Chondrocyte (in vitro differentiated cells): ENCODE measurements around the gene CDC42BPB. TPM values are rescaled to one million over a fixed set of nuclear protein-coding genes. Genes with fewer than 3 reads are reported as not detected.

ENCODE experiments used
- DNase-seq: peaks from one replicate; pipeline ENCODE4 v3.0.0; 2021; ENCODE audit warnings: mixed read lengths, low spot score
- H3K27ac Mint-ChIP-seq: one replicate; pipeline ENCODE4 v1.8.0; 2021; ENCODE audit warnings: mild to moderate bottlenecking, moderate library complexity, mixed read lengths; ENCODE audit not compliant: unreplicated experiment
- H3K27me3 Mint-ChIP-seq: 2 replicates; pipeline ENCODE4 v1.8.0; 2021; ENCODE audit warnings: low read depth, mixed read lengths
- H3K36me3 Mint-ChIP-seq: 2 replicates; pipeline ENCODE4 v1.8.0; 2021; ENCODE audit warnings: low read depth, mixed read lengths
- H3K4me1 Mint-ChIP-seq: 2 replicates; pipeline ENCODE4 v1.8.0; 2021; ENCODE audit warnings: low read depth, mild to moderate bottlenecking, mixed read lengths
- H3K4me3 Mint-ChIP-seq: one replicate; pipeline ENCODE4 v1.8.0; 2021; ENCODE audit warnings: mild to moderate bottlenecking, moderate library complexity, mixed read lengths; ENCODE audit not compliant: unreplicated experiment
- H3K9me3 Mint-ChIP-seq: 2 replicates; pipeline ENCODE4 v1.8.0; 2021; ENCODE audit warnings: low read depth, mixed read lengths
- total RNA-seq: library from RNA; stranded (reverse); gene quantifications from 3 replicates; pipeline ENCODE4 v1.2.1, GENCODE V29; 2021
- TF ChIP-seq, protein P1 (sequence below): fragments of 200-600 bp; sonication (generic); IDR thresholded peaks from 2 replicates; pipeline ENCODE4 v1.5.0; 2021; ENCODE audit warnings: antibody characterized with exemption, mild to moderate bottlenecking, moderate library complexity

Gene CDC42BPB
- total RNA-seq, 1 donor from 2014 or later = 106 TPM

DNA sequence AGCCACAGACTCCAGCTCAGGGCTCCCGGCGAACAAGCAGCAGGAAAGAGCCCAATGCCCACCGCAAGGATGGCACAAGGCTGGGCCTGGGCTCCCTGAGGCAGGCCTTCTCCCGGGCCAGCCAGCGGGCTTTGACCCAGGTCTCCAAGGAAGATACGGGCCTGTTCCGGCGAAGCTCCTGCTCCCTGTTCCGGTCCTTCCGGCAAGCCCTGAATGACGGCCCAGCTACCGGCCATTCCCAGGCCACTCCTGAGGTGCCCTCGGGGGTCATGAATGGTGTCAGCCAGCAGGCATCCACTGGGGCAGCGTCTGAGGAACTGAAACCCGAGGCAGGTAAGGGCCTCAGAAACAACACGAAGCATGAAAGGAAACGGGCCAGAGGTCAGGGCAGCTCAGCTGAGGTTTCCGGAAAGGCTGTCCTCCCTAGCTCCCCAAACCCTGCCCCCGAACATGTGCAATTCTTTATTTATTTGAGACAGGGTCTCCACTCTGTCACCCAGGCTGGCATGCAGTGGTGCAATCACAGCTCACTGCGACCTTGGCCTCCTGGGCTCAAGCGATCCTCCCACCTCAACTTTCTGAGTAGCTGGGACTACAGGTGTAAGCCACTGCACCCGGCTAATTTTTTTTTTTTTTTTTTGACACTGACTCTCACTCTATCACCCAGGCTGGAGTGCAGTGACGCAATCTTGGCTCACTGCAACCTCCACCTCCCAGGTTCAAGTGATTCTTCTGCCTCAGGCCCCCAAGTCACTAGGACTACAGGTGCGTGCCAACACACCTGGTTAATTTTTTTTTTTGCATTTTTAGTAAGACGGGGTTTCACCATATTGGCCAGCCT, 43.2 kb upstream of the CDC42BPB start:
- H3K27ac Mint-ChIP-seq = no peak overlapping the region
- TF ChIP-seq, protein P1, sequence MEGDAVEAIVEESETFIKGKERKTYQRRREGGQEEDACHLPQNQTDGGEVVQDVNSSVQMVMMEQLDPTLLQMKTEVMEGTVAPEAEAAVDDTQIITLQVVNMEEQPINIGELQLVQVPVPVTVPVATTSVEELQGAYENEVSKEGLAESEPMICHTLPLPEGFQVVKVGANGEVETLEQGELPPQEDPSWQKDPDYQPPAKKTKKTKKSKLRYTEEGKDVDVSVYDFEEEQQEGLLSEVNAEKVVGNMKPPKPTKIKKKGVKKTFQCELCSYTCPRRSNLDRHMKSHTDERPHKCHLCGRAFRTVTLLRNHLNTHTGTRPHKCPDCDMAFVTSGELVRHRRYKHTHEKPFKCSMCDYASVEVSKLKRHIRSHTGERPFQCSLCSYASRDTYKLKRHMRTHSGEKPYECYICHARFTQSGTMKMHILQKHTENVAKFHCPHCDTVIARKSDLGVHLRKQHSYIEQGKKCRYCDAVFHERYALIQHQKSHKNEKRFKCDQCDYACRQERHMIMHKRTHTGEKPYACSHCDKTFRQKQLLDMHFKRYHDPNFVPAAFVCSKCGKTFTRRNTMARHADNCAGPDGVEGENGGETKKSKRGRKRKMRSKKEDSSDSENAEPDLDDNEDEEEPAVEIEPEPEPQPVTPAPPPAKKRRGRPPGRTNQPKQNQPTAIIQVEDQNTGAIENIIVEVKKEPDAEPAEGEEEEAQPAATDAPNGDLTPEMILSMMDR = no peak
- no peak for DNase-seq
- no peaks in the 10 kb centered on the region for H3K36me3 Mint-ChIP-seq
- H3K4me3 Mint-ChIP-seq = no peak overlapping the region
- no peaks in the 10 kb centered on the region for H3K9me3 Mint-ChIP-seq
- H3K27me3 Mint-ChIP-seq = peaks cover 5% of the 10 kb centered on the region
- no peaks in the 10 kb centered on the region for H3K4me1 Mint-ChIP-seq

- TF ChIP-seq, protein P1 = no peak
- H3K27ac Mint-ChIP-seq = no peak overlapping the region
Measured at GRCh38 chr14:103099733-103100280, 42.5 kb upstream of the CDC42BPB start.

DNA sequence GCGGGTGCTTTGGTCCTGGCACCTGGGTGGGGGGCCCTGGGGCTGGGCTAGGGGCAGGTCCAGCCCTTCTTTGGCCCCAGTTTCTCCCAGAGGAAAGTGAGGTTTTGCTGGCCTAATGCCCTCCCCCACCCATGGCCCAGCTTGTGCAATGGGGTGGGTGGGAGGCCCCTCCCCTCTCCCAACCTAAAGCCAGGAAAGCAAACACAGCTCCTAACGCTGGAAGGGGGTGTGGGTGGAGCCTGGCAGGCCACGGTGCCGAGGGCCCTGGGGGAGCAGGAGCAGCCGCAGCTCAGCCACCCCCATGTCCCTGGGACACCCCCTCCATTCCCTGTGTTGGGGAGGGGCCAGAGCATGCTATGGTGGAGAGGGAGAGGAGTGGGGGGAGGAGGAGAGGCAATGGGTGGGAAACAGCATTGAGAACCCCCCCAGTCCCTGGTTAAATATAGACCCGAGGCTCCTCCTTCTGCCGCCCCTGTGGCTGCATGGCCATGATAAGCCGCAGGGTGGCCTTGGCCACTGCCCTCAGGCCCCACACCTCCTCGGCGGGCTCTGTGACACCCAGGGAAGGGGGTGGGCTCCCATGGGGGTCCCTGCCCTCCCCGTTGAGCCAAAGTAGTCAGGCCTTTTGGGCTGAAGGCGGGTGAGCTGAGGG, 41.9 kb upstream of the CDC42BPB start:
- TF ChIP-seq, protein P1 = no peak
- Mint-ChIP-seq H3K27ac (no peak overlapping the region), H3K4me3 (no peak overlapping the region), H3K27me3 (peaks cover 5% of the 10 kb centered on the region), H3K36me3 (no peaks in the 10 kb centered on the region), H3K4me1 (no peaks in the 10 kb centered on the region), H3K9me3 (no peaks in the 10 kb centered on the region)
- no peak for DNase-seq

More at GRCh38 chr14:103099733-103100280, 42.5 kb upstream of the CDC42BPB start:
- H3K27me3 Mint-ChIP-seq = peaks cover 5% of the 10 kb centered on the region
- no peak for DNase-seq
- no peaks in the 10 kb centered on the region for H3K36me3 Mint-ChIP-seq
- H3K4me1 Mint-ChIP-seq = no peaks in the 10 kb centered on the region
- no peaks in the 10 kb centered on the region for H3K9me3 Mint-ChIP-seq
- H3K4me3 Mint-ChIP-seq = no peak overlapping the region

DNA sequence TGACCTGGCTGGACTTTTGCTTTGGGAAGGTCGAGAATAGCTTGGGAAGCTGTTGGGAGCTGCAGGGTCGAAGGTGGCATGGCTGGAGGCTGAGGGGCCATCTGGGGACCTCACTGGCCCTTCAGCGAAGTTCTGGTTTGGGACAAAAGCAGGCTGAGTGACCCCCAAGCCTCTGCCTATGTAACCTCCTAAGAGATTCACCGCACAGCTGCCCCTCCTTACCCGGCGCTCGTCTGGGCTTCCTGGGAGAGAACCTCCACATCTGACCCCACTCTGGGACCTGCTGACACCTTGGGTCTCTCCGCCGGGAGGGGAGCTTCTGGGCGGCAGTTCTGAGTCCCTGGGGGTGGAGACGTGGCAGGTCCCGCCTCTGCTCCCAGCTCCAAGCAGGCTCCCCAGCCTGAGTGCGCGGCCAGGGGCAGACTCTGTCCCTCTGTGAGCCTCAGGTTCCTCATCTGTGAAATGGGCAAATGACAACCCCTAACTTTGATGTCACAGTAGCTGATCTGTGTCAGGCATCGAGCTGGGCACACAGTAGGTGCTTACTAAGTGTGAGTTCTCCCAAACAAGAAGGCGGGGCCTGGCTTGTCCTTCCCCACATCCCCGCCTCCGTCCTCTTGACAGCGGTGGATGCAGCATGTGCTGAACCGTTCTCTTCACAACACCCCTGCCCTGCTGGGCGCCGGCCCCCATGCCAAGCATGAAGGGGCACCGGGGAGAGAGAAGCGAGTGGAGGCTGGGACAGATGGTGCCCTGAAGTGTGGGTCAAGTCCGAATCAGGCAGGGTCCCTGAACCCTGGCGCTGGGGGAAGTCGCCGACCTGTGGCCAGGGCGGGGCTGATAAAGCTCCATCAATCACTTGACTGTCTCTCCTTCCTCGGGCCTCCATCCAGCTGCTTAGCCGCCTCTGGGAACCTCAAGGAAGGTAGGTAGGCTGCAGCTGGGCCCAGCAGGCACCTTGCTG, 40.9 kb upstream of the CDC42BPB start:
- H3K4me3 Mint-ChIP-seq = no peak overlapping the region
- H3K4me1 Mint-ChIP-seq = no peaks in the 10 kb centered on the region
- DNase-seq = no peak
- no peak overlapping the region for H3K27ac Mint-ChIP-seq
- H3K27me3 Mint-ChIP-seq = peaks cover 5% of the 10 kb centered on the region
- TF ChIP-seq, protein P1 = no peak
- H3K36me3 Mint-ChIP-seq = no peaks in the 10 kb centered on the region
- no peaks in the 10 kb centered on the region for H3K9me3 Mint-ChIP-seq
